ENCODE measurements around the gene DPP6. TPM values are rescaled to one million over a fixed set of nuclear protein-coding genes. Genes with fewer than 3 reads are reported as not detected.

The DPP6 gene
- total and polyA plus RNA-seq, 2 of the 8 experiments (the other 6 are each of a cell fraction or from before 2014, with no cell fraction given), result 4.7 to 6.8 TPM

DNA sequence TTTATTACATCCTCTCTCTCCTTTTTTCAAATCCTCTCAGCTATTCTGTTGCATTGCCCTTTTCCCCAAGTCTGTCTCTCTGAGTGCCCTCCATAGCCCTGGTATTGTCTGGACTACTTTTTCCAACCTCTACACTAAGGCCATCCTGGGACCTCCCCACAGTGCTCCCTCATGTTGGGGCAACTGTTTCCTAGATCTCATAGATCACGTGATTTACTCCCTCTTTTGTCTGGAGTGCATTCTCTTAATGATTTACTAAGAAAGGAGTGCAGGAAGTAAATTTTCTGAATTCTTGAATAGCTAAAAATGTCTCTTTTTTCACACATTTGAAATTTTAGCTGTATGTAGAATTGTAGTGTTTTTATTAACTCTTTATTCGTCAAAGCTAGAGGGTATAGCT is 733.7 kb downstream of the DPP6 start (continued):
- TF ChIP-seq CBX5 (IDR thresholded peaks at IDR 0.05; ENCODE audit: low read depth, low read length), result no peak
- no peak for TF ChIP-seq SRF (IDR thresholded peaks at IDR 0.05; ENCODE audit: low read depth, low read length)
- TF ChIP-seq KDM1A (IDR thresholded peaks at IDR 0.05; ENCODE audit: borderline replicate concordance, low read length), result no peak
- TF ChIP-seq SP4 (IDR thresholded peaks at IDR 0.05; ENCODE audit: low read length), result no peak
